ENCODE measurements around the gene DDX43.

GRCh38 chr6:73418081-73418741, 23.6 kb downstream of the DDX43 start:
- TF ChIP-seq POLR2A (IDR thresholded peaks at IDR 0.05): no peak
- TF ChIP-seq CTCF (IDR thresholded peaks at IDR 0.05 in 4 of 5, conservative IDR thresholded peaks at IDR 0.05 in 1 of 5): no peak

All from gastrocnemius medialis (tissue), 4 donors.